PC-3 (cell line): ENCODE data around the gene UNCX. TPM values are rescaled to one million over a fixed set of nuclear protein-coding genes. Genes with fewer than 3 reads are reported as not detected.

Experiments used
- ATAC-seq: fragments of 200-7000 bp; cut with Tn5 transposase; 2 replicates; pipeline ENCODE4 v1.9.1; 2020; ENCODE audit warnings: mild to moderate bottlenecking, moderate library complexity
- BruUV-seq: library from RNA; stranded (reverse); fragments of 400-500 nt; replicated peaks from 2 replicates; lab custom pipeline; 2021; lab: Mats Ljungman, UMichigan
- CTCF ChIA-PET: fragments of 300-600 bp; sonication (Branson Sonifier 250); formaldehyde crosslinking; loops from one replicate; lab custom pipeline; 2022; ENCODE audit warnings: antibody characterized with exemption; lab: Charles Lee
- POLR2A ChIA-PET: fragments of 300-600 bp; sonication (Branson Sonifier 250); formaldehyde crosslinking; loops from one replicate; lab custom pipeline; 2022; ENCODE audit warnings: antibody characterized with exemption; ENCODE audit not compliant: unreplicated experiment; lab: Charles Lee
- DNase-seq: peaks from one replicate; pipeline ENCODE4 v3.0.0-alpha.2; 2015
- H2AFZ ChIP-seq: fragments of 300-600 bp; sonication (generic); 2 replicates; pipeline ENCODE4 v1.6.0; 2016; ENCODE audit warnings: antibody characterized with exemption, low read length
- H3F3A ChIP-seq: fragments of 300-600 bp; sonication (generic); one replicate; pipeline ENCODE4 v1.6.0; 2017; ENCODE audit warnings: antibody characterized with exemption, low read length, control low read depth, mild to moderate bottlenecking; ENCODE audit not compliant: unreplicated experiment
- H3K27ac ChIP-seq: fragments of 300-600 bp; sonication (generic); 2 replicates; pipeline ENCODE4 v1.5.1; 2016; ENCODE audit warnings: mild to moderate bottlenecking, low read length
- H3K27me3 ChIP-seq: fragments of 300-600 bp; sonication (generic); 2 replicates; pipeline ENCODE4 v1.6.1; 2016; ENCODE audit warnings: low read length, mixed read lengths
- H3K36me3 ChIP-seq: fragments of 300-600 bp; sonication (generic); 2 replicates; pipeline ENCODE4 v1.6.1; 2016; ENCODE audit warnings: low read depth, mixed run types, low read length, mixed read lengths
- H3K4me1 ChIP-seq: fragments of 300-600 bp; sonication (generic); 2 replicates; pipeline ENCODE4 v1.5.1; 2016; ENCODE audit warnings: low read length; ENCODE audit not compliant: insufficient read depth
- H3K4me2 ChIP-seq: fragments of 300-600 bp; sonication (generic); 2 replicates; pipeline ENCODE4 v1.6.0; 2016; ENCODE audit warnings: low read length
- H3K4me3 ChIP-seq: fragments of 300-600 bp; sonication (generic); 2 replicates; pipeline ENCODE4 v1.5.1; 2016; ENCODE audit warnings: mild to moderate bottlenecking, low read length, mixed read lengths
- H3K79me2 ChIP-seq: fragments of 300-600 bp; sonication (generic); 2 replicates; pipeline ENCODE4 v1.6.1; 2017; ENCODE audit warnings: low read length, mixed read lengths
- H3K9ac ChIP-seq: fragments of 300-600 bp; sonication (generic); 2 replicates; pipeline ENCODE4 v1.6.0; 2016; ENCODE audit warnings: mild to moderate bottlenecking, low read length
- H3K9me2 ChIP-seq: fragments of 300-600 bp; sonication (generic); replicated peaks from 2 replicates; pipeline ENCODE4 v1.6.1; 2016; ENCODE audit warnings: mixed run types, low read length, mixed read lengths
- H3K9me3 ChIP-seq: fragments of 300-600 bp; sonication (generic); 2 replicates; pipeline ENCODE4 v1.6.1; 2016; ENCODE audit warnings: low read length, mixed read lengths
- H4K20me1 ChIP-seq: fragments of 300-600 bp; sonication (generic); 2 replicates; pipeline ENCODE4 v1.6.1; 2016; ENCODE audit warnings: low read length, mixed read lengths
- EZH2 ChIP-seq: fragments of 300-600 bp; sonication (generic); IDR thresholded peaks from one replicate; pipeline ENCODE4 v1.6.1; 2017; ENCODE audit warnings: antibody characterized with exemption, mild to moderate bottlenecking, low read length; ENCODE audit not compliant: unreplicated experiment
- EZH2phosphoT487 ChIP-seq: fragments of 300-600 bp; sonication (generic); IDR thresholded peaks from 2 replicates; pipeline ENCODE4 v1.6.1; 2018; ENCODE audit warnings: mild to moderate bottlenecking, antibody characterized with exemption, low read length, borderline replicate concordance
- intact Hi-C: fragments of 100-400 bp; cut with micrococcal nuclease; formaldehyde crosslinking; loops from 2 replicates; pipeline ENCODE4 v1.9.0; 2023
- total RNA-seq: library from RNA; depleted of rRNA; stranded (reverse); fragments of >200 nt; gene quantifications from 2 replicates; pipeline ENCODE4 v1.2.3, GENCODE V29; 2014
- TF ChIP-seq, protein P1 (sequence below): fragments of 300-600 bp; sonication (generic); conservative IDR thresholded peaks from 2 replicates; pipeline ENCODE4 v1.5.1; 2017; ENCODE audit warnings: antibody characterized with exemption, low read depth, mild to moderate bottlenecking, low read length

UNCX gene
- total RNA-seq, 1 experiment from 2014 or later = not detected

DNA sequence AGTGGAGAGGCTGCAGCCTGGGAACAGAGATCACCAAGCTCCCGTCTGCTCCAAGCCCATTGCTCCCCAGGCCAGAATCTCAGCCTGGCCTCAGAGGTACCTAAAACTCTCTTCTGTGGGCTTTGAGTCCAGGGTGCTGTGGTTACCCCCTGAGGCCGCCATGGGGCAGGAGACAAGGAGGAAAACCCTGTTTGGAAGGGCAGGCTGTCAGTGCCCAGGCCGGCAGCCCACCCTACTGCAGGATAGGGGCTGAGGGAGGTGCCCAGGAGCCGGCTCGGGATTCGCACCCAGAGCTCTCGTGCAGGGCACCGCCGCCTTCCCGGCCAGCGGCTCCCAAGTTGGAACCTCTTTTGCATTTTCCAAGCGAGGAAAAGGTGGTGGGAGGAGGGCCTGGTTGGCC lies 24.5 kb downstream of the UNCX start:
- no peaks in the 10 kb centered on the region for H3F3A ChIP-seq
- H2AFZ ChIP-seq = no peak overlapping the region
- DNase-seq (no peak), ATAC-seq (no peak)
- H3K9me3 ChIP-seq = no peaks in the 10 kb centered on the region
- BruUV-seq = no TSS peak
- H3K27ac ChIP-seq = no peak overlapping the region
- intact Hi-C loops = no loop called here
- CTCF ChIA-PET = no interaction called here
- H3K4me3 ChIP-seq = no peak overlapping the region
- TF ChIP-seq, protein P1, sequence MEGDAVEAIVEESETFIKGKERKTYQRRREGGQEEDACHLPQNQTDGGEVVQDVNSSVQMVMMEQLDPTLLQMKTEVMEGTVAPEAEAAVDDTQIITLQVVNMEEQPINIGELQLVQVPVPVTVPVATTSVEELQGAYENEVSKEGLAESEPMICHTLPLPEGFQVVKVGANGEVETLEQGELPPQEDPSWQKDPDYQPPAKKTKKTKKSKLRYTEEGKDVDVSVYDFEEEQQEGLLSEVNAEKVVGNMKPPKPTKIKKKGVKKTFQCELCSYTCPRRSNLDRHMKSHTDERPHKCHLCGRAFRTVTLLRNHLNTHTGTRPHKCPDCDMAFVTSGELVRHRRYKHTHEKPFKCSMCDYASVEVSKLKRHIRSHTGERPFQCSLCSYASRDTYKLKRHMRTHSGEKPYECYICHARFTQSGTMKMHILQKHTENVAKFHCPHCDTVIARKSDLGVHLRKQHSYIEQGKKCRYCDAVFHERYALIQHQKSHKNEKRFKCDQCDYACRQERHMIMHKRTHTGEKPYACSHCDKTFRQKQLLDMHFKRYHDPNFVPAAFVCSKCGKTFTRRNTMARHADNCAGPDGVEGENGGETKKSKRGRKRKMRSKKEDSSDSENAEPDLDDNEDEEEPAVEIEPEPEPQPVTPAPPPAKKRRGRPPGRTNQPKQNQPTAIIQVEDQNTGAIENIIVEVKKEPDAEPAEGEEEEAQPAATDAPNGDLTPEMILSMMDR = no peak
- TF ChIP-seq EZH2 (no peak), EZH2phosphoT487 (no peak)
- no peaks in the 10 kb centered on the region for H3K4me1 ChIP-seq
- H4K20me1 ChIP-seq = no peaks in the 10 kb centered on the region
- no peaks in the 10 kb centered on the region for H3K79me2 ChIP-seq
- POLR2A ChIA-PET = no interaction called here
- no peak overlapping the region for H3K4me2 ChIP-seq
- H3K9me2 ChIP-seq = no peaks in the 10 kb centered on the region
- no peaks in the 10 kb centered on the region for H3K36me3 ChIP-seq
- no peak overlapping the region for H3K9ac ChIP-seq
- H3K27me3 ChIP-seq = peaks cover 41% of the 10 kb centered on the region

DNA sequence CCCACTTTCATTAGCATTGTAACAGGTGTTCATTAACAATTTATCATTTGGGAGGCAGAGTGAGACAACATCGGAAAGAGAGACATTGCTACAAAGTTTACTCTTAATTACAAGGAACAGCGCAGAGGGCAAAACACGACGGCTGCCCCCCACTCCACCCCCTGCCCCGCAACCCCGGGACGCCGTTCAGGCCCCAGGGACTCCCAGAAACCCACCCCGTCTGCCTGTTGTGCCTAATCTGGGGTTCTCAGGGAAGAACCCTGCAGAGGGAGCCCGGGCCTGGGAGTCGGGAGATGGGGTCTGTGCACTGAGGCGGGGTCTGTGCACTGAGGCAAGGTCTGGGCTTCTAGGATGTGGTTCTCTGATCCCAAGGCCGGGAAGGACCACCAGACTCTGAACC lies 25.2 kb downstream of the UNCX start:
- H3K4me2 ChIP-seq = no peak overlapping the region
- no peak overlapping the region for H3K27ac ChIP-seq
- intact Hi-C loops = no loop called here
- no peaks in the 10 kb centered on the region for H3K79me2 ChIP-seq
- no peaks in the 10 kb centered on the region for H3F3A ChIP-seq
- H3K9me2 ChIP-seq = no peaks in the 10 kb centered on the region
- no peak overlapping the region for H2AFZ ChIP-seq
- ChIA-PET CTCF (no interaction called here), POLR2A (no interaction called here)
- no peaks in the 10 kb centered on the region for H3K36me3 ChIP-seq
- no peaks in the 10 kb centered on the region for H3K4me1 ChIP-seq
- ATAC-seq = no peak
- BruUV-seq = no TSS peak
- TF ChIP-seq, protein P1 = no peak
- TF ChIP-seq EZH2 (no peak), EZH2phosphoT487 (no peak)
- no peak for DNase-seq
- H3K9me3 ChIP-seq = no peaks in the 10 kb centered on the region
- H4K20me1 ChIP-seq = no peaks in the 10 kb centered on the region
- no peak overlapping the region for H3K4me3 ChIP-seq
- no peak overlapping the region for H3K9ac ChIP-seq
- H3K27me3 ChIP-seq = peaks cover 47% of the 10 kb centered on the region

DNA sequence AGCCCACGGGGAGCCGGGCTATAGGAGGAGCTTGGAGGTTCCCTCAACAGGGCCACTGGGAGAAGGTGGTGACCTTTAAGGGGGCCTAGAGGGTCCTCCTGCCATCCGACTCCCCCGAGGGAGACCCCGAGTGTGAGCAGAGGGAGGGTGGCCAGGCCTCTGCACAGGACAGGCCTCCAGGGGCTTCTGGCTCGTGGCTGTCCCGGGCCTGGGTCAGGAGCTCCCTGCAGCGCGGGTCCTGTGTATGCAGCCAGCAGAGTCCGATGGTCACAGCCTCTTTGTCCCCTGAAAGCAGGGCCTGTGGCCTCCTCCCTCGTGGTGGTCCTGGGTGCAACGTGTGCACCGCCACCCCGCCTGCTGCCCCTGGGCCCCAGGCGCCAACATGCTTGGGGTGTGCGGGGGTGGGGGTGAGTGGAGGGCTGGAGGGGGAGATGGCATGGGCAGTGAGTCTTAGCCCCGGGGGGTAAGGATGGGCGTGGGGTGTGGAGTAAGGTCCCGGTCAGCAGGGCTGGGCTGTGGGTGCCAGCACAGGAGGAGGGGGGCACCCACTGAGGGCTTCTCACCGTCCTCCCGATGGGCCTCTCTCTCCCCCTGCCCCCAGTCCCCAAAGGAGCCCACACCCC lies 27.1 kb downstream of the UNCX start:
- DNase-seq (no peak), ATAC-seq (no peak)
- peaks cover 57% of the 10 kb centered on the region for H3K27me3 ChIP-seq
- CTCF ChIA-PET = no interaction called here
- no peaks in the 10 kb centered on the region for H3K4me1 ChIP-seq
- no peaks in the 10 kb centered on the region for H3K79me2 ChIP-seq
- intact Hi-C loops = no loop called here
- no peaks in the 10 kb centered on the region for H4K20me1 ChIP-seq
- no TSS peak for BruUV-seq
- H3K27ac ChIP-seq = no peak overlapping the region
- no peak overlapping the region for H3K4me3 ChIP-seq
- H3K9ac ChIP-seq = no peak overlapping the region
- H3K9me2 ChIP-seq = no peaks in the 10 kb centered on the region
- TF ChIP-seq EZH2phosphoT487 (no peak), EZH2 (no peak)
- TF ChIP-seq, protein P1 = no peak
- H3F3A ChIP-seq = no peaks in the 10 kb centered on the region
- POLR2A ChIA-PET = no interaction called here
- no peak overlapping the region for H3K4me2 ChIP-seq
- H2AFZ ChIP-seq = no peak overlapping the region
- H3K36me3 ChIP-seq = no peaks in the 10 kb centered on the region
- no peaks in the 10 kb centered on the region for H3K9me3 ChIP-seq
